Measurements from ENCODE around the gene RPL35.

DNA sequence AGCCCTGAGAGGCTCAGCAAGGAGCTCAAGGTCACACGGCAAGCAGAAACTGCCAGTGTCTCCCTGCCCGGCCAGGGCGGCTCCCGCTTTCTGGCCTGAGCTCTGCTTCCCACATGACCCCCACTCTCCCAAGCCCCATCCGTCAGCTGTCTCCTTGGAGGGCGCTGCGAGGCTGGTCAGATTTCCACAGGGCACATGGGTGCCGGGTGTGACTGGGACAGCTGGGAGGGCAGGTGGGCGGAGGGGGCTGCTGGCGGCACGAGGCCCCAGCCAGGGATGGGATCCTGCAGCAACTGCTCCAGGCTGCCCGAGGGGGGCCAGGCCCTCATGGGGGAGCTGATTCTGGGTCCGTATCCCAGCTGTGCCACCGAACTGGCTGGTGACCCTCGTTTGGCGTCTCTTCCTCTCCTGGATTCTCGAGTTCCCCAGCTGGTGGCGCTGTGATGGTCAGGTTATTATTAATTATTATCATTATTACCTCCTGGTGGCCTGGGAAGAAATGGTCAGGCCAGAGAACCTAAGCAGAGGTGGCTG is 21.4 kb downstream of the RPL35 start:
- TF ChIP-seq EZH2phosphoT487 (IDR thresholded peaks at IDR 0.05; ENCODE audit: borderline replicate concordance): no peak
- TF ChIP-seq, protein P1, sequence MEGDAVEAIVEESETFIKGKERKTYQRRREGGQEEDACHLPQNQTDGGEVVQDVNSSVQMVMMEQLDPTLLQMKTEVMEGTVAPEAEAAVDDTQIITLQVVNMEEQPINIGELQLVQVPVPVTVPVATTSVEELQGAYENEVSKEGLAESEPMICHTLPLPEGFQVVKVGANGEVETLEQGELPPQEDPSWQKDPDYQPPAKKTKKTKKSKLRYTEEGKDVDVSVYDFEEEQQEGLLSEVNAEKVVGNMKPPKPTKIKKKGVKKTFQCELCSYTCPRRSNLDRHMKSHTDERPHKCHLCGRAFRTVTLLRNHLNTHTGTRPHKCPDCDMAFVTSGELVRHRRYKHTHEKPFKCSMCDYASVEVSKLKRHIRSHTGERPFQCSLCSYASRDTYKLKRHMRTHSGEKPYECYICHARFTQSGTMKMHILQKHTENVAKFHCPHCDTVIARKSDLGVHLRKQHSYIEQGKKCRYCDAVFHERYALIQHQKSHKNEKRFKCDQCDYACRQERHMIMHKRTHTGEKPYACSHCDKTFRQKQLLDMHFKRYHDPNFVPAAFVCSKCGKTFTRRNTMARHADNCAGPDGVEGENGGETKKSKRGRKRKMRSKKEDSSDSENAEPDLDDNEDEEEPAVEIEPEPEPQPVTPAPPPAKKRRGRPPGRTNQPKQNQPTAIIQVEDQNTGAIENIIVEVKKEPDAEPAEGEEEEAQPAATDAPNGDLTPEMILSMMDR (conservative IDR thresholded peaks at IDR 0.05; ENCODE audit: low read length): peak; percentile 68
